Caki2 (cell line): ENCODE measurements around the gene UBAC1. TPM values are rescaled to one million over a fixed set of nuclear protein-coding genes. Genes with fewer than 3 reads are reported as not detected.

Experiments
- DNase-seq: peaks from one replicate; pipeline ENCODE4 v3.0.0-alpha.2; 2015; ENCODE audit warnings: low read depth
- in situ Hi-C: cut with HindIII; loops from 2 replicates; pipeline ENCODE4 v1.10.0; 2016; ENCODE audit warnings: low sequenced_read_pairs, low pct_unique_long_range_greater_than_20kb, mixed read lengths
- total RNA-seq: library from RNA; depleted of rRNA; stranded (reverse); fragments of >200 nt; shearing (Covaris generic); gene quantifications from 2 replicates; pipeline ENCODE4 v1.2.3, GENCODE V29; 2014; ENCODE audit warnings: low replicate concordance

Gene UBAC1
- total RNA-seq, 1 experiment from 2014 or later: 72.0 TPM

- no peak for DNase-seq
- in situ Hi-C loops: no loop called here
These were observed 22.3 kb upstream of the UBAC1 start for GRCh38 chr9:135983208-135984071.

GRCh38 chr9:135982499-135983207 is 21.5 kb upstream of the UBAC1 start:
- no peak for DNase-seq
- in situ Hi-C loops: no loop called here

GRCh38 chr9:135980926-135981630 is 19.9 kb upstream of the UBAC1 start:
- in situ Hi-C loops: no loop called here
- no peak for DNase-seq

GRCh38 chr9:135979547-135980166 is 18.5 kb upstream of the UBAC1 start:
- in situ Hi-C loops: no loop called here
- no peak for DNase-seq

- no peak for DNase-seq
- in situ Hi-C loops: no loop called here
These were observed 17.7 kb upstream of the UBAC1 start for GRCh38 chr9:135978642-135979546.

- DNase-seq: no peak
- in situ Hi-C loops: no loop called here
These were observed 15.8 kb upstream of the UBAC1 start for GRCh38 chr9:135976944-135977343.

GRCh38 chr9:135976531-135976930 is 15.4 kb upstream of the UBAC1 start:
- in situ Hi-C loops: no loop called here

GRCh38 chr9:135975834-135976233 is 14.7 kb upstream of the UBAC1 start:
- in situ Hi-C loops: no loop called here
- DNase-seq: no peak

More at GRCh38 chr9:135976531-135976930, 15.4 kb upstream of the UBAC1 start:
- DNase-seq: no peak

- in situ Hi-C loops: no loop called here
- DNase-seq: no peak
These were observed 13.0 kb upstream of the UBAC1 start for GRCh38 chr9:135974220-135974573.

GRCh38 chr9:135973277-135974219 is 12.4 kb upstream of the UBAC1 start:
- DNase-seq: no peak
- in situ Hi-C loops: no loop called here

GRCh38 chr9:135971892-135972291 is 10.7 kb upstream of the UBAC1 start:
- peak; percentile 68 for DNase-seq
- in situ Hi-C loops: no loop called here

GRCh38 chr9:135971111-135971766 is 10.1 kb upstream of the UBAC1 start:
- in situ Hi-C loops: no loop called here
- no peak for DNase-seq

GRCh38 chr9:135970128-135970815 is 9.1 kb upstream of the UBAC1 start:
- DNase-seq: no peak
- in situ Hi-C loops: no loop called here

GRCh38 chr9:135969064-135969683 is 8.0 kb upstream of the UBAC1 start:
- in situ Hi-C loops: no loop called here
- no peak for DNase-seq

- DNase-seq: no peak
- in situ Hi-C loops: no loop called here
These were observed 7.4 kb upstream of the UBAC1 start for GRCh38 chr9:135968601-135969000.
